8988T (cell line): ENCODE measurements around the gene SLC48A1.

Experiments used
- DNase-seq: peaks from one replicate; pipeline ENCODE4 v3.0.0; 2011

The SLC48A1 gene

DNA sequence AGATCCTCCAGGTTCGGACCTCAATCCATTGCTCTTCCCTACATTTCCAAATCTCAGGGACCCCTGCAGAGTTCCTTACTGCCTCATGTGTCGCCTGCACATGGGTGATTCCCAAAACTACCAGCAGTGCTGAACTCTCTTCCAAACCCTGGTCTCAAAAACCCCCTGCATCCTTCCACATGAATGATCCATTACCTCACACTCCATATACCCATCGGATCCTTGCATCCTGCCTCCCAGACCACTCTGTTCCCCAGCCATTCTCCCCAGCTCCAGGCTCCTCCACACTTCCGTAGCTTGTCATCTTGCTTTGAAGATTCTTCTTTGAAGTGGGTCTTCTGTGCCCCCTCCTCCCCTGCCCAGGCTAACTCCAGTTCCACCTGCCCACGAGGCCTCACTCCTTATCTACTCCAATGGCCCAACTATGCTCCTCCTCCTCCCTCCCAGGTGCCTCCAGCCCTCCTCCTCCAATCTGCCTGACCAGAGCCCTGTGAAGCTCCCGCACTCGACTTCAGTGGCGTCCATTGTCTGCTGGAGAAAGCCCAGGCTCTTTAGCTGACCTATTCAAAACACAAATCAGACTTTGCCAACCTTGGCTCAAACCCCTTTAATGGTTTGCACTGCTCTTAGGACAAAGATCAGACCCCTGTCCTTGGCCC lies 28.1 kb upstream of the SLC48A1 start:
- DNase-seq, result no peak

DNA sequence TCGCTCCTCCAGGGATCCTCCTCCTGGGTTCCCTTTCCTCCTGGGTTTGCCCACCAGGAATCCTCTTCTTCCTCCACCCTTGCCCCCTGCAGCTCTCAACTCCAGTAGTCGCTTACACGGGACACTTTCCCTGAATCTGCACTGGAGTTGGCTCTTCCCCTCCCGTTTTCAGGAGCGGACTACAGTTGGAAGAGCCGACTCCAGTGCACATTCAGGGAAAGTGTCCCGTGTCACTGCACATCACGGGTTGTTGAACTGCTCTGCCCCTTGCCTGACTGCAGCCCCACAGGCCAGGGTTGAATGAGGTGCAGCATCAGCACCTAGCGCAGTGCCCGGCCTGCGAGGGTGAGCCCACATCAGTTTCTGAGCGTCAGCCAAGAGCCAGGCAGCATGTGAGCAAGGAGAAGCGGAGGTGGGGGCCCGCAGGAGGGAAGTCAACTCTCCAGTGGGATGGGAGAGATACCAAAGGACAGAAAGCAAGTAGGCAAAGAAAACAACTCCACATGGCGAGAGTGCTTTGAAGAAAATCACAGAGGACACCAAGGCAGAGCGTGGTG lies 27.5 kb upstream of the SLC48A1 start:
- DNase-seq, result no peak

DNA sequence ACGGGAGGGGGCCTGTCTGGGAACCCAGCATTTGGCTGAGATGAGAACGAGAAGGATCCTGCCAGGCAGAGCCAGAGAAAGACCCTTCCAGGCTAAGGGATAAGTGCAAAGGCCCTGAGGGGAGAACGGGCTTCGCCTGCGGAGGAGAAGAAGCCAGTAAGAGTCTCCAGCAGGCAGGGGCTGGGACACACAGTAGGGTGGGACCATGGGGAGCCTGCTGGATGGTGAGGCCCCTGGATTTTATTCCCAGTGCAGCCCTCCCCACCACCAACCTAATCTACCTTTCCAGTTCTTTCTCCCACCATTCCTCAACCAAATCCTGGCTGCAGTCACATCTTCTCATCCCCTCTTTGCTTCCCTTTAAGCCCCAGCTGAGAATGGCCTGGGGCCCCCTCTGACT lies 27.0 kb upstream of the SLC48A1 start:
- no peak for DNase-seq

DNA sequence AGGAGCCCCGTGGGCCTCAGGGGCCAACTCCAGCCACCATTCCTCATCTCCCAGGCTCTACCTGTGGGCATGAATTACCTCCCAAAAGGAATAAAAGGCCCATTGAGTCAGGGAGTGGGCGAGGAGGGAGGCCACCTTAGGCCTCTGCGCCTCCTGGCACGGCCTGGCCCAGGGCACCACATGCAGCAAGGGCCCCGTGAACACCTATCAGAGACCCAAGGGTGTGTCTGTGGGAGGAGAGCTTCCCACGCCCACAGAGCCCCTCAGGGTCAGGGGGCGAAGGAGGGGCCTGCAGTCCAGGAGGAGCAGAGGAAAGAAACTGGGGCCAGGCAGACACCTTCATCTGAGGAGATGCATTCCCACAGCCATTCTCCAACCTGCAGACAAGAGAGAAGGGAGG lies 26.5 kb upstream of the SLC48A1 start:
- no peak for DNase-seq

DNA sequence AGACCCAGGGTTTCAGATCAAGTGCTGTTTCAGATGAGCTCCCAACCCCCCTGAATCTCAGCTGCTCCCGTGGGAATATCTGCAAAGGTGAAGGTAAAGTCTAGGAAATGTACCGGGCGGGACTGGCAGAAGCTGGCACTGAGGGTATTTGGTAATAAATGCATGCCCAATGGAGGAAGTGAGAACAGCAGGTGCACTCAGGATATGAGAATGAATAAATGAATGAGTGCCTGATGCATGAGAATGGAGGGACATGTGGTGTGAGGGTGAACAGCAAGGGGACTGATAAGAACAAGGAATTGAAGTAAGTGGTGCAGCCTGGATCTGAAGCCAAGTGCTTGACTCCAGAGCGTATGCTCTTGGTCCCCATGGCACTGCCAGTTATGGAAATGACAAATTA lies 25.9 kb upstream of the SLC48A1 start:
- DNase-seq, result no peak

DNA sequence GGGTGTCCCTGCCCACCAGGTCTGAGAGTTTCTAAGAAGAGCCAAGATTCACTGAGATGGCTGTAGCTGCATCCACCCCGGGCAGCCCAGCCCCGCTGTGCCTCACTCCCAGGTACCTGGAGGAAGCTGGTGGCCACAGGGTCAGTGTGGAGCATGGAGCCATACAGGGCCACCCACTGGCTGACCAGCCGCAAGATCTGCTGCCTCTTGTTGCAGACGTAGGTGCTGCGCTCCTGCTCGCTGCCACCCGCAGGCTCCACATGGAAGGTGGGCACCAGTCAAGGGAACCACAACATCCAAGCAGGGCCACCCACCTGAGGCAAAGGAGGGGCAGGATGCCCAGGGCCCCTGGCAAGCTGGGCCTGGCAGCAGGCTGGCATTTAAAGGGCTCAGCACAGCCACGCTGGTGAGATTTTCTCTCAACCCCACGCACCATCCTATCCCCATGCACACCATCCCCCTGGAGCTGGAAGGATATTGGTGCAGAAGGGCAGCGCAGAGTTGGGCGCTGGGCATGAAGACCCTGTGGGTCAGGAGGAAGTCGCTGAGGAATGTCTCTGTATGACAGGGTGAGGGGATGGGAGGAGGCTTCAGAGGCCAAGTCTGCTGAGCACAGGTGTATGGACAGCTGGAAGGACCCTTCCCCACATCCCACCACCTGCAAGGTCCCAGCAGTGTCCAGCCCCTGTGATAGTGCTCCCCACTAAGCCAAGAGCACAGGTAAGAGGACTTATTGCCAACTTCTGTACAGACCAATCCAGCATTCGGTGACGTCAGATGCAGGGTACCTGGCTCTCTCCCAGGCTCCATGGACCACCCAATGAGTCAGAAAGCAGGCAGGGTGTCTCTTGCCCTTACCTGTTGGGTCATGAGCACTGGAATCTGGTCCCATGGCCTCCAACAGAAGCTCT lies 25.2 kb upstream of the SLC48A1 start:
- no peak for DNase-seq

DNA sequence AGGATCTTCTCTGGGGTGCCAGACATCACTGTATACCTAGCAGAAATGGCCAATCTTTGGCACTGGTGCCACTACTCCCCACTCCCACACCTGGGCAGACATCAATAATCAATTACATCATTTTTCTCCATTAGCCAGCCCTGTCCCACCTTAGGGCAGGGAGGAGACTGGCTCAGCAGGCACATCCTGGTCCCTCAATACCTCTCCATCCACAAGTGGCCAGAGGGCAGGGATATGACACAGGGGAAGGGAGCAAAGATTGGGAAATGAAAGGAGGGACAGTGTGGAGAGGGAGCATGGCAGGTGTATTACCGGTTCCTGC lies 24.6 kb upstream of the SLC48A1 start:
- no peak for DNase-seq

DNA sequence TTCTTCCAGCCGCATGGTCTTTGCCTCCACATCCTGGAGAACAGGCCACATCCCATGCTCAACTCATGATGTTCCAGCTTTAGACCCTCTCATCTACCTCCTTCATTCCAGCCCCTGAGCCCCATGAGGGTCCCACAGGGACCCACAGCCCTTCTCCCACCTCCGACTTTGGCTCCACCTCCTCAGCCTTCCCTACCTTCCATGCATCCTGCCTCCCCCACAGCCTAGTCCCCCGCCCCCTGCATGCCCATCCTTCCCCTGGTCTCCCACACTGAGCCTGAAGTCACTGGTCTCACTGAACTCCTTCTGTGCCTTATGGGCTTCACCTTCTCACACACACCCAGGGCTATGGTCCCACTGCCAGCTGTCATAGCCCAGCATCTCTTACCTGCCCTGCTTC lies 24.1 kb upstream of the SLC48A1 start:
- no peak for DNase-seq

DNA sequence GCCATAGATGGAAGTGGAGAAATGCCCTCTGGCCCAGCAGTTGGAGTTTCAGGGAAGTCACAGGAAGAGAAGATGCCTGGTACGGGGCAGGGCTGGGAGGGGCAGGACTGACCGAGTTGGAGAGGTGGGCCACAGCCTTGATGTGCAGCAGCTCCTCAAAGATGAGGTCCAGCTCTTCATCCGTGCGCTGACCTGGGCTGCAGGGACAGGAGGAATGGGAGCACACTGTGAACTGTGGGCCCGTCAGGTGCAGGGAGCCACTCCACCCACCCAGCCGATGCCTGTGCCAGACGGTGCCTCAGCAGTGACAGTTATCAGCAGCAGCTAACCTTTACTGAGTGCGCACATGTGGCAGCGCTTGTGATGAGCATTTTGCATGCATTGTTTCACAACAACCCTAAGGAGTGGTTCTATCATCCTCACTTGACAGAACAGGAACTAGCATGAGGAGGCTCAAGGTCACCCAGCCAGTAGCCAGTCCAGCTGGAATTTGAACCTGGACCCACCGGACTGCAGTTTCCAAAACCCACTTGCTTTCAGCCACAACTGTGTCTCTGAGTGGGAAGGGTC lies 22.7 kb upstream of the SLC48A1 start:
- no peak for DNase-seq

DNA sequence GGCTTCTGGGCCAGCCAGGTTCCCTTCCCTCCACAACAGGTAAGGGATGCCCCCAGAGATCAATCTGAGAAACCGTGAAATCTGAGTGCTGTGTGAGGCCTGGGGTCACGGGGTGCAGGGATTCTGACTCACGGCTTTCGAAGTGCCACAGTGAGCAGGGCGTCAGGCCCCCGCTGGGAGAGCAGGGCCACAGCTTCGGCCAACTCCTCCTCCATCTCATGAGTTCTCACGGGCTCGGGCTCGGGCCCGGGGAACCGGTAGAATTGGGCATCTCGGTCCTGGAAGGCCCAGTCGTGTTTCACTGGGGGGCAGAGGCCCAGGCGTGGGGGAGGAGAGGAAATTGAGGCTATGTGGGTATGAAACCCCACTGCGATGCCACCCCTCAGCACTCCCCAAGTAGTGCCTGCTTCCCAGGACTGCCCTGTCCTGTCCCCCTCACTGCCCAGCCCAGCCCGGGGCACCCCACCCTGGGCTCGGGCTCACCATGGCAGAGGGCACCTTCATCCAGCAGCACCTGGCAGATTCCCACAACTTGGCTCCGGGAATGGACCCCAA lies 22.0 kb upstream of the SLC48A1 start:
- no peak for DNase-seq

DNA sequence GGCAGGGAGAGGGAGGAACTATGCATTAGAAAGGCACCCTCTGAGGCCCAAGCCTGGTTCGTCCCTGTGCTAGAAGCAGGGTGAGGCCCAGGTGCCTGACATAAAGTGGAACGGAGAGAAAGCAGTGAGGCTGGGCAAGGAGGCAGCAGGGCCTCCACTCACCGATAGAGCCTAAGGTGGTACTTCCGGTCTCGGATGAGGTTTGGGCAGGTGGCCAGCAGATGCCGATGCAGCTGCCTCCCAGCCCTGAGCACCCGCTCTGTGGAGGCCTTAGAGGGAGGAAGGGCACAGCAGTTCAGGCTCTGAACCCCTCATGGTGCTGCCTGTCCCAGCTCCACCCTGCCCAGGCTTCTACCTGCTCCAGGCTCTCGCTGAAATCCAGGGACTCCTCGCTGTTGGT lies 21.5 kb upstream of the SLC48A1 start:
- no peak for DNase-seq

DNA sequence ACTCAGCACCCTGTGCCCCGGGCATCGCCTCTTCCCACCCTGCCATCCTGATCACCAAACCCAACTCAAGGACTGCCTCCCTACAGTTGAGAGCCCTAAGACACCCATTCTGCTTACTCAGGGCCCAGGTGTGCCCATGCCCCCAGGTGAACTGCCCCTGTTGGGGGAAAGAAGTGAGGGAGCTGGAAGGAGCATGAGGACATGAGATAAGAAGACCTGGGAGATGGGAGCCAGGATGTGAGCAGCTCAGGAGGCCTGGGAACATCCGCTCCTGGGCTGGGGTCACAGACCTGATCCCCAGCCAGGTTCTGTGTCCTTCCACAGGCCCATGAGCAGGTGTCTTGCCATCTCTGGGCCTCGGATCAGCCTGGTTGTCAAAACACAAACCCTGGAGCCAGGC lies 20.9 kb upstream of the SLC48A1 start:
- DNase-seq, result no peak

DNA sequence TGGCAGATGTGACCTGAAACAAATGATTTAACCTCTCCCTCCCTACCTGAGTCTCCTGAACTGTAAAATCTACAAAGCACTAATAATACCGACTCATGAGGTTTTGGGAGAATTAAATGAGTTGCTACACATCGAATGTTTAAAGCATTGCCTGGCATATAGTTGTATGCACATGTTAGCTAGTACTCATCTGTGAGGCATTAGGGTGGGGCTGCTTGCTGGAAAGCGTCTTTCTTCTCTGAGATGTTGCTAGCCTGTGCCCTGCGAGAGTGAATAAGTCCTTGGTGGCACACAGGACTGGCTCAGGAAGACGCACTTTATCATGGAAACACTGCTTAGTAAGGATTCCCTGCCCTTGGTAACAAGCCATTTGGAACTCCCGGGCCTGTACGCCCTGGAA lies 20.5 kb upstream of the SLC48A1 start:
- no peak for DNase-seq

DNA sequence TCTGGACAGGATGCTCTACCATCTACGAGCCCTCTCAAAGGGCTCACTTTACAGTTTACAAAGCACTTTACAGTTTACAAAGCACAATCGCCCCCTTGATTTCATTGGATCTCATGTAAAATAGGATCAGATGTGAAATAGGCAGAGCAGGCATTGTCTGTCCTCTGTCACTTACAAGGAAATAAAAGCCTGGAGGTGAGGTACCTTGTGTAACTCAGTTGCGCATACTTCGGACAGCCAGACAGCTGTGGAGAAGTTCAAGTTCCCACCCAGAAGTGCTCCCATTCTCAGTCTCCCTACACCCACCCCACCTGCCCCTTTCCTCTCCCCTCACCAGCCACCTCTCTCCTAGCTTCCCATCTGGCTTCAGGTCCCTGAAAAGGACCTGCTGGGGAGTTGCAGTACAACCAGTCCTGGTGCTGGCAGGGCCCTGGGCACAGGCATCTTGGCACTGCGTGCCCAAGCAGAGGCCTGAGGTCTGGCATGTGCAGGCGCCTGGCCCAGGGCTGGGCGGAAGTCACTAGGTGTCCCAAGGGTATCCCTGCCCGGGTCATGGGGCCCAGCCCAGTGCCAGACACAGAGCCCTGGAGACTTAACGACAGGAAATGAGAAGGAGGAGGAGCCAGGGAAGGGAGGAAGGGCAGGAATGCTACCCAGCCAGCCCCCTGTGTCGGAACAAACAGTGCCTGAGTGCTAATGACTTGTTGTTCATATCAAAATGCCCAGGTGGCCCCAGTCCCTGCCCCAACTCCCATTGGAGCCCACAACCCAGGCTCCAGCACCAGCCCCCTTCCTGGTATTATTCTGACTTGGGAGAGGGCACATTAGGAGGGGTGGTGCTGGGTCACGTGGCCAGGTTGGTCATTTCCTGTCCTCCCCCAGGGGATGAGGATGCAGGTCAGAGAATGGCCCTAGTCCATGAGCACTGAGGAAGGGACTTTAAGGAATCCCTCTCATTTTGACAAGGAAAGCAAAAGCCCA lies 19.7 kb upstream of the SLC48A1 start:
- DNase-seq, result no peak

DNA sequence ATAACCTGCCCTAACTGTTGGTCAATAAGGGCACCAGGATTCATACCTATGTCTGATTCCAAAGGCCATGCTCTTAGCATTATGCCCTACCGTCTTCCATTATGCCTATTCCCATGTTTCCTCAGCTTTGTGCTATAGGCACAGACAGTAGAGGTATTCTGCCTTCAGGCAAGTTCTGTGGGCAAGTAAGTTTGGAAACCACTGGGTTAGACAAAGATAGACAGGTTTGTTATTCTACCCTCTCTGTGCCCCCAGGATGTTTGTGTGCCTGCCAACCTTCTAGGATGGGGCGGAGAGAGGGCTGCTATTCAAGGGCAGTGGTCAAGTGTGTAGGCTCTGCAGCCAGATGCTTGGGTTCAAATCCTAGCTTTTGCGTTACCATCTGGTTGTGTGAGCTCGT lies 18.9 kb upstream of the SLC48A1 start:
- no peak for DNase-seq

DNA sequence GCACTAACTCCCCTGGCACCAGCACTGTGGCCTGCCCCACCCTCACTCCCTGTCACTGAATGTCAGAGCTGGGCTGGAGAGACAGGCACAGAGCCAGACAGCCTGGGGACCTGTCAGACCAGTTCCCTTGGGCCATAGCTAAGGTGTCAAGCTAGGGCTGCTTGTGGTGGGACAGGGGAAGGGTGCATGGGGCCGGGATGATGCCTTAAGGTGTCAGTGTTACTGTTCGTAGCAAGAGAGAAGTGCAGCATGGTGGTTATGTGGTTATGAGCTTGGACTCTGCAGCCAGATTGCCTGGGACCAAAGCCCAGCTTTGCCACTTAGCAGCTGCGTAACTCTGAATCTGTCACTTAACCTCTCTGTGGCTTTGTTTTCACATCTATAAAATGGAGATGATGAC lies 18.2 kb upstream of the SLC48A1 start:
- no peak for DNase-seq

DNA sequence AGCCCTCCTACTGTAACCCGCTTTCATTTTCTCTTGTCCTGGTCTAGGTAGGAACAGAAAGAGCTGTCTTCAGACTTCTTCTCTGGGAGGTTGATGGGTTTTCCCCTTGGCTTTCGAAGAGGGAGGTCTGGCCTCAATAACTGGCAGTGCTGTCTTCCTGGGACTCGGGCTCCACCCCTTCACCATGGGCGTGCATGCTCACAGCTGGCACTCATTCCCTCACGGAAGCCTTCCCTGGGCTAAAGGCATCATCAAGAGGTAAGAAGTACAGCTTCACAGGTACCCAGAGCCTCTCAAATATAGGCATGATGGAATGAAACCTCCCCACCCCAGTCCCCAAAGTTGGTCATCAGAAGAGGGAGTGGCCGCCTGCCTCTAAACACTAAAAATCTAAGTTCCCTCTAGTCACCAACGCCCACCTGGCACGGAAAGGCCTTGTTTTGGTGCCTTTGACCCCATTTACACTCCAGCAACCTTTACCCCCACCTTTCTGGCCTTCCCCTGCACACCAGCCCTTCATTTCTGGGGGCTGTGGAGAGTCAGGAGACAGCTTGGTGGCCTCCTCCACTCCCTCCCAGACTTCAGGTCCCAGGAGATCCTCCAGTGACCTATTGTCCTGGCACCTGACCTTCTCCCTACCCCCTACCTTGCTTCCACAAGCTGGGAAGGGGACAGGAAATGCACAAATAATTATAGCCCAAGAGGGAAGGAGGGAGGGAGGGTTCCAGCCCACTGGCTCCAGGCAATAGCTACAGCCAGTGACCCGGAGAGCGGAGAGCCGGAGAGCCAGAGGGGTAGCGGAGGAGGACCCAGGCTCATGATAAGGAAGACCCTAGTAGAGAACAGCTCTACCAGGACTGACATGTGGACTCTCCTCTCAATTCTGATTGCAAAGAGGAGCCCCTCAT lies 17.1 kb upstream of the SLC48A1 start:
- no peak for DNase-seq

DNA sequence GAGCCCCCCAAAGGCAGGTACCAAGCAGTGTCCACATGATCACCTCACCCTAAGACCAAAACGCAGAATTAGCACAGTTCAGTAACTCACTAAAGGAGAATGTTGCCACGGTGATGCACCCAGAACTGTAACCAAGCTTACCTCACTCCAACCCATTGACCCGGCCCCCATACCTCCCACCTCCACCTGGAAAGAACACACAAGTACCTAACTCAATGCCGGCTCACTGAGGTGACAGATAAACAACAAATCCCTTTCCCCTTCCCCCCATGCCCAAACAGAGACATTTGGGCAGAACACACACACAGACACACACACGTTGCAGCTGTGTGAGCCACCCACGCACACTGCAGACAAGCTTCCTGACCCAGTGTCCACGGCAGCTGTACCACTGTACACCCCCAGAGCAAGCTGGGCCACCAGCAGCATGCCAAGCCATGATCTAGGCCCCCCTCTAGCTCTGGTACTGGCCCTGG lies 15.6 kb upstream of the SLC48A1 start:
- no peak for DNase-seq

DNA sequence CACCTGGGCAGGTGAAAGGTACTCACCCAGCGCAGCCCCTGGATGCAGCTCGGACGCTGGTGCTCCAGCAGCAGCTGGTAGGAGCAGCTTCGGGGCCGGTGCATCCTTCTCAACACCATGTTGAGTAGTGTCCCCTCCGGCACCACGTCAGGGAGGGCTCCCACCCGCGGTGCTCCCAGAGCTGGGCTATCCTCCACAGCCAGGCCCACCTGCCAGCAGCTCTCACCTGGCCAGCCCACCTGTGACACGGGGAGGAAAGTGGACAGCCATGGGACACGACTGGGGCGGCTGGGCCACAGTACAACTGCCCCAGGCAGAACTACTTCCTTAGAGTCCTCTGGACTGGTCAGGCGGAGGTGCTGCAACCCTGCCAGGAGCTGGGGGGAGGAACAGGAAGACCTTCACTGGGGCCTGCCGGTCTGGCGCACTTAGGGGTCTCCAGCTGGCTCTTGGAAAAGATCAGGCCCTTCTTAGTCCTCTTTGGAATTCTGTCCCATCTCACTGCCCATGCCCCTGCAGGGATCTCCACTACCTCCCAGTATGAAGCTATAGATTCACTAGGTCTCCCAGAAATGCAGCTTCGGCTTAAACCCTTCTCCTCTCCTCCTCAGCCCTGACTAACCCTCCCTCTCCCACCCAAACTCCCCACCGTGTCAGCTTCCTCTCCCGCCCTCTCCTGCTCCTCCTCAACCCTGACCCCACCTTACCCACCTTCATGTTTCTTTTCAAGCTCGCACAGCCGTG lies 15.0 kb upstream of the SLC48A1 start:
- DNase-seq, result no peak

DNA sequence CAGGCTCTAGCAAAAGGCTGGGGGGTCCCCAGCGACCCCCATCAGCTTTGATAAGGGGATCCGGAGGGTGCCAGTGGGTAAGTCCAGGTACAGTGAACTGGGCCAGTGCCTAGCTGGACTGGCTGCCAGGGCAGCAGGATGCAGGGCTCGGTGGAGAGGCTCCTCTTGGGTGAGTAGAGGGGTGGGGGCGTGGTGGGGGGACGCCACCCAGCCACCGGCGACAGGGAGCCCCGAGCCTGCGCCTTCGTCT lies 14.5 kb upstream of the SLC48A1 start:
- DNase-seq, result no peak
